OCI-LY1 (cell line): Measurements from ENCODE around the gene VMAC.

ENCODE experiments used
- CTCF ChIP-seq: fragments of 200-600 bp; sonication (generic), shearing (Covaris generic); IDR thresholded peaks from 2 replicates; pipeline ENCODE4 v1.5.1; 2017; ENCODE audit warnings: mild to moderate bottlenecking, antibody characterized with exemption, low read length, moderate library complexity, mixed read lengths
- EZH2 ChIP-seq: fragments of 200-600 bp; sonication (generic), shearing (Covaris generic); IDR thresholded peaks from 2 replicates; pipeline ENCODE4 v1.8.0; 2017; ENCODE audit warnings: borderline replicate concordance, mixed run types, mild to moderate bottlenecking, antibody characterized with exemption, low read length, moderate library complexity, mixed read lengths

DNA sequence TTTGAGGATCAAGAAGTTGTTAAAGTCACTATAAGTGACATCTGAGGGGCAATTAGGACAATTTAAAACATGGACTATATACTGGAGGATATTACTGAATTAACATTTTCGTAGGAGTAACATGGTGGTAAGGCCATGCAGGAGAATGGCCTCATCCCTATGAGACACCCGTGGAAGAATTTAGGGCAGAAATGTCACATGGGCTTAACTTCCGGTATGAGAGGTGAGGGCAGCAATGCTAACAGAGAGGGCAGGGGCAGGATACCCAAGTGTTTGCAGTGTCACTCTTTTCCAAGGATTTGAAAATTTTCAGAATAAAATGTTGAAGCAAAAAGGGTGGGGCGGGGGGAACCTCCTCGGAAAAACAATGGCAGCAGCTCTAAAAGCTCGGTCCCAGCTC, 49.6 kb downstream of the VMAC start:
- no peak for TF ChIP-seq EZH2
- no peak for TF ChIP-seq CTCF
